ENCODE measurements around the gene CDH23. TPM values are rescaled to one million over a fixed set of nuclear protein-coding genes. Genes with fewer than 3 reads are reported as not detected.

CDH23 gene
- total RNA-seq, 1 experiment from 2014 or later, result 0.34 TPM

GRCh38 chr10:71438761-71439160 lies 42.0 kb downstream of the CDH23 start:
- Histone ChIP-seq H3K36me3 (ENCODE audit: control insufficient read depth, insufficient read depth, low read length) (no peaks in the 10 kb centered on the region), H3K4me3 (ENCODE audit: low read depth, low read length) (no peak overlapping the region), H3K9me3 (no peaks in the 10 kb centered on the region), H3K4me1 (no peaks in the 10 kb centered on the region), H3K27me3 (replicated peaks; ENCODE audit: control insufficient read depth, insufficient read depth, low read length) (no peaks in the 10 kb centered on the region; the same call in 1 of the 2 replicates)
- CTCF ChIA-PET, result no interaction called here
- POLR2A ChIA-PET, result no interaction called here
- Mint-ChIP-seq H3K27ac (ENCODE audit: unreplicated experiment) (no peak overlapping the region), H3K27me3 (ENCODE audit: insufficient read depth, unreplicated experiment) (peaks cover 15% of the 10 kb centered on the region), H3K9me3 (ENCODE audit: unreplicated experiment) (no peaks in the 10 kb centered on the region), H3K4me1 (ENCODE audit: low read depth, unreplicated experiment) (no peaks in the 10 kb centered on the region), H3K36me3 (ENCODE audit: insufficient read depth, unreplicated experiment) (no peaks in the 10 kb centered on the region), H3K4me3 (ENCODE audit: unreplicated experiment) (no peak overlapping the region)
- BruUV-seq (replicated peaks), result no TSS peak
- DNase-seq, result no peak
- no peak for TF ChIP-seq CTCF (IDR thresholded peaks at IDR 0.05; ENCODE audit: insufficient read depth in 1 of 2, low read depth in 1 of 2, low read length in 1 of 2, severe bottlenecking in 1 of 2, unreplicated experiment in 1 of 2)
- intact Hi-C loops (cut with micrococcal nuclease; ENCODE audit: unreplicated experiment), result no loop called here

- Histone ChIP-seq H3K4me1 (no peaks in the 10 kb centered on the region), H3K36me3 (ENCODE audit: control insufficient read depth, insufficient read depth, low read length) (no peaks in the 10 kb centered on the region), H3K4me3 (ENCODE audit: low read depth, low read length) (no peak overlapping the region), H3K27me3 (replicated peaks; ENCODE audit: control insufficient read depth, insufficient read depth, low read length) (no peaks in the 10 kb centered on the region; the same call in 1 of the 2 replicates), H3K9me3 (no peaks in the 10 kb centered on the region)
- TF ChIP-seq CTCF (IDR thresholded peaks at IDR 0.05; ENCODE audit: insufficient read depth in 1 of 2, low read depth in 1 of 2, low read length in 1 of 2, severe bottlenecking in 1 of 2, unreplicated experiment in 1 of 2), result no peak
- intact Hi-C loops (cut with micrococcal nuclease; ENCODE audit: unreplicated experiment), result no loop called here
- Mint-ChIP-seq H3K27ac (ENCODE audit: unreplicated experiment) (no peak overlapping the region), H3K36me3 (ENCODE audit: insufficient read depth, unreplicated experiment) (no peaks in the 10 kb centered on the region), H3K4me3 (ENCODE audit: unreplicated experiment) (no peak overlapping the region), H3K9me3 (ENCODE audit: unreplicated experiment) (no peaks in the 10 kb centered on the region), H3K27me3 (ENCODE audit: insufficient read depth, unreplicated experiment) (peaks cover 15% of the 10 kb centered on the region), H3K4me1 (ENCODE audit: low read depth, unreplicated experiment) (no peaks in the 10 kb centered on the region)
- POLR2A ChIA-PET, result no interaction called here
- DNase-seq, result no peak
- CTCF ChIA-PET, result interaction anchor here (0.6 to 1.2 kb wide), 4 partner anchors 9 to 130 kb away, joined by 3 to 6 read pairs (median 3); no protein-coding TSS in a partner anchor
- no TSS peak for BruUV-seq (replicated peaks)
Observed at GRCh38 chr10:71439670-71440425, 43.1 kb downstream of the CDH23 start.

- intact Hi-C loops (cut with micrococcal nuclease; ENCODE audit: unreplicated experiment), result no loop called here
- ChIA-PET POLR2A (no interaction called here), CTCF (interaction anchor here (0.6 to 1.2 kb wide), 2 partner anchors 10 to 129 kb away, joined by 3 to 6 read pairs; no protein-coding TSS in a partner anchor)
- peaks cover 15% of the 10 kb centered on the region for H3K27me3 Mint-ChIP-seq (ENCODE audit: insufficient read depth, unreplicated experiment)
- DNase-seq, result no peak
- TF ChIP-seq CTCF (IDR thresholded peaks at IDR 0.05; ENCODE audit: insufficient read depth in 1 of 2, low read depth in 1 of 2, low read length in 1 of 2, severe bottlenecking in 1 of 2, unreplicated experiment in 1 of 2), result no peak
- Histone ChIP-seq H3K4me3 (ENCODE audit: low read depth, low read length) (no peak overlapping the region), H3K9me3 (no peaks in the 10 kb centered on the region), H3K27me3 (replicated peaks; ENCODE audit: control insufficient read depth, insufficient read depth, low read length) (no peaks in the 10 kb centered on the region; the same call in 1 of the 2 replicates), H3K4me1 (no peaks in the 10 kb centered on the region), H3K36me3 (ENCODE audit: control insufficient read depth, insufficient read depth, low read length) (no peaks in the 10 kb centered on the region)
- no peaks in the 10 kb centered on the region for H3K36me3 Mint-ChIP-seq (ENCODE audit: insufficient read depth, unreplicated experiment)
- BruUV-seq (replicated peaks), result no TSS peak
- no peak overlapping the region for H3K27ac Mint-ChIP-seq (ENCODE audit: unreplicated experiment)
- H3K4me3 Mint-ChIP-seq (ENCODE audit: unreplicated experiment), result no peak overlapping the region
- no peaks in the 10 kb centered on the region for H3K9me3 Mint-ChIP-seq (ENCODE audit: unreplicated experiment)
- H3K4me1 Mint-ChIP-seq (ENCODE audit: low read depth, unreplicated experiment), result no peaks in the 10 kb centered on the region
Observed at GRCh38 chr10:71440506-71441035, 43.9 kb downstream of the CDH23 start.

Measured in Caco-2 (cell line).